H9 (cell line): ENCODE data around the gene PCCA. TPM values are rescaled to one million over a fixed set of nuclear protein-coding genes. Genes with fewer than 3 reads are reported as not detected.
A peak's percentile ranks its signal among the peaks of the same experiment; 100 is the strongest.

Source experiments
- DNase-seq: peaks from one replicate; pipeline ENCODE4 v3.0.0-alpha.2; 2017
- H2AFZ ChIP-seq: one replicate; pipeline ENCODE4 v1.6.1; 2013; ENCODE audit warnings: mild to moderate bottlenecking, low read length, control low read depth, moderate library complexity
- H2AK5ac ChIP-seq: 2 replicates; pipeline ENCODE4 v1.6.1; 2013; ENCODE audit warnings: low read length, control low read depth, mixed read lengths; ENCODE audit not compliant: insufficient read length
- H2BK120ac ChIP-seq: one replicate; pipeline ENCODE4 v1.6.1; 2013; ENCODE audit warnings: low read depth, mild to moderate bottlenecking, low read length, control low read depth, inconsistent platforms; ENCODE audit not compliant: poor library complexity, severe bottlenecking
- H2BK12ac ChIP-seq: 2 replicates; pipeline ENCODE4 v1.6.1; 2013; ENCODE audit warnings: low read length, control low read depth, mixed read lengths, low read depth; ENCODE audit not compliant: insufficient read length
- H2BK15ac ChIP-seq: 2 replicates; pipeline ENCODE4 v1.6.1; 2013; ENCODE audit warnings: low read depth, low read length, control low read depth
- H2BK20ac ChIP-seq: one replicate; pipeline ENCODE4 v1.6.1; 2013; ENCODE audit warnings: low read depth, mild to moderate bottlenecking, low read length, control low read depth, inconsistent platforms; ENCODE audit not compliant: poor library complexity, severe bottlenecking
- H2BK5ac ChIP-seq: 2 replicates; pipeline ENCODE4 v1.6.1; 2013; ENCODE audit warnings: low read length, control low read depth, mixed read lengths; ENCODE audit not compliant: insufficient read length
- H3K14ac ChIP-seq: 2 replicates; pipeline ENCODE4 v1.6.1; 2013; ENCODE audit warnings: low read length, control low read depth; ENCODE audit not compliant: insufficient read depth
- H3K18ac ChIP-seq: 2 replicates; pipeline ENCODE4 v1.6.1; 2013; ENCODE audit warnings: low read depth, mild to moderate bottlenecking, mixed read lengths, low read length, control low read depth; ENCODE audit not compliant: insufficient read length
- H3K23ac ChIP-seq: 2 replicates; pipeline ENCODE4 v1.6.1; 2013; ENCODE audit warnings: low read length, control low read depth, mixed read lengths, low read depth; ENCODE audit not compliant: insufficient read length
- H3K23me2 ChIP-seq: 2 replicates; pipeline ENCODE4 v1.6.1; 2013; ENCODE audit warnings: low read depth, mild to moderate bottlenecking, mixed read lengths, low read length, control low read depth; ENCODE audit not compliant: insufficient read length, poor library complexity, severe bottlenecking
- H3K27ac ChIP-seq: 2 replicates; pipeline ENCODE4 v1.5.1; 2013; ENCODE audit warnings: low read length, control low read depth, mixed read lengths, low read depth; ENCODE audit not compliant: insufficient read length
- H3K27me3 ChIP-seq: 2 replicates; pipeline ENCODE4 v1.6.1; 2013; ENCODE audit warnings: low read length, control low read depth, inconsistent platforms; ENCODE audit not compliant: insufficient read depth
- H3K4ac ChIP-seq: 2 replicates; pipeline ENCODE4 v1.6.1; 2013; ENCODE audit warnings: low read depth, mild to moderate bottlenecking, control low read depth, inconsistent platforms, low read length, moderate library complexity
- H3K4me1 ChIP-seq: 2 replicates; pipeline ENCODE4 v1.6.1; 2013; ENCODE audit warnings: low read length, control low read depth, inconsistent platforms; ENCODE audit not compliant: insufficient read depth
- H3K4me2 ChIP-seq: 2 replicates; pipeline ENCODE4 v1.6.1; 2013; ENCODE audit warnings: low read length, control low read depth, mixed read lengths; ENCODE audit not compliant: insufficient read length, insufficient read depth
- H3K56ac ChIP-seq: 2 replicates; pipeline ENCODE4 v1.6.1; 2013; ENCODE audit warnings: low read depth, mild to moderate bottlenecking, mixed read lengths, low read length, control low read depth; ENCODE audit not compliant: insufficient read length
- H3K79me1 ChIP-seq: 2 replicates; pipeline ENCODE4 v1.6.1; 2013; ENCODE audit warnings: low read depth, mild to moderate bottlenecking, moderate library complexity, low read length, control low read depth, inconsistent platforms; ENCODE audit not compliant: insufficient read depth, poor library complexity, severe bottlenecking
- H3K79me2 ChIP-seq: 2 replicates; pipeline ENCODE4 v1.6.1; 2013; ENCODE audit warnings: low read length, control low read depth, inconsistent platforms; ENCODE audit not compliant: insufficient read depth
- H3K9ac ChIP-seq: 2 replicates; pipeline ENCODE4 v1.6.1; 2013; ENCODE audit warnings: low read length, control low read depth, mixed read lengths; ENCODE audit not compliant: insufficient read length; ENCODE audit errors: extremely low read depth
- H3K9me3 ChIP-seq: one replicate; pipeline ENCODE4 v1.6.1; 2013; ENCODE audit warnings: low read depth, low read length, inconsistent platforms; ENCODE audit not compliant: control insufficient read depth
- H3T11ph ChIP-seq: one replicate; pipeline ENCODE4 v1.6.1; 2013; ENCODE audit warnings: mild to moderate bottlenecking, low read length, control low read depth, inconsistent platforms
- H4K20me1 ChIP-seq: one replicate; pipeline ENCODE4 v1.6.1; 2013; ENCODE audit not compliant: control insufficient read depth, insufficient read length, insufficient read depth
- H4K5ac ChIP-seq: 2 replicates; pipeline ENCODE4 v1.6.1; 2013; ENCODE audit warnings: low read depth, mild to moderate bottlenecking, mixed read lengths, low read length, control low read depth; ENCODE audit not compliant: insufficient read length
- H4K8ac ChIP-seq: replicated peaks from 2 replicates; pipeline ENCODE4 v1.6.1; 2013; ENCODE audit warnings: low read length, control low read depth, mixed read lengths, low read depth; ENCODE audit not compliant: insufficient read length
- H4K91ac ChIP-seq: 2 replicates; pipeline ENCODE4 v1.6.1; 2013; ENCODE audit warnings: low read depth, mild to moderate bottlenecking, moderate library complexity, mixed read lengths, low read length, control low read depth; ENCODE audit not compliant: insufficient read length
- H3K27ac Mint-ChIP-seq, 3 experiments: 2 replicates in 2 of 3; 3 replicates in 1 of 3; pipeline ENCODE4 v1.8.0; 2020 to 2021; ENCODE audit warnings: mixed read lengths in 3 of 3, mild to moderate bottlenecking in 1 of 3, moderate library complexity in 1 of 3
- H3K27me3 Mint-ChIP-seq: 2 replicates; pipeline ENCODE4 v1.8.0; 2021; ENCODE audit warnings: low read depth, mild to moderate bottlenecking, moderate library complexity, mixed read lengths
- H3K36me3 Mint-ChIP-seq, 3 experiments: 2 replicates in 2 of 3; 3 replicates in 1 of 3; pipeline ENCODE4 v1.8.0; 2020 to 2021; ENCODE audit warnings: low read depth in 3 of 3, mixed read lengths in 3 of 3; ENCODE audit not compliant: insufficient read depth in 1 of 3
- H3K4me1 Mint-ChIP-seq, 2 experiments: 2 replicates each; pipeline ENCODE4 v1.8.0; 2020; ENCODE audit warnings: mixed read lengths in 2 of 2
- H3K4me3 Mint-ChIP-seq, 2 experiments: 2 replicates in 1 of 2; 3 replicates in 1 of 2; pipeline ENCODE4 v1.8.0; 2020 to 2021; ENCODE audit warnings: mild to moderate bottlenecking in 2 of 2, mixed read lengths in 2 of 2, moderate library complexity in 1 of 2
- H3K9me3 Mint-ChIP-seq, 2 experiments: 2 replicates in 1 of 2; 3 replicates in 1 of 2; pipeline ENCODE4 v1.8.0; 2020; ENCODE audit warnings: mild to moderate bottlenecking in 2 of 2, mixed read lengths in 2 of 2, moderate library complexity in 1 of 2
- CTCF ChIP-seq: fragments of 200-600 bp; sonication (generic); conservative IDR thresholded peaks from 3 replicates; pipeline ENCODE4 v1.8.0; 2021; ENCODE audit warnings: antibody characterized with exemption, mild to moderate bottlenecking
- WGBS: extraction: QIAGEN DNeasy Blood & Tissue Kit; methylation state at CpG from one replicate; pipeline ENCODE4 v1.1.7; 2013; ENCODE audit warnings: missing lambda C conversion rate, low lambda C conversion rate, mixed read lengths; ENCODE audit not compliant: insufficient read length; ENCODE audit errors: extremely low coverage; 5-methylcytosine and 5-hydroxymethylcytosine counted together
- total RNA-seq: library from RNA; stranded (reverse); gene quantifications from 2 replicates; pipeline ENCODE4 v1.2.1, GENCODE V29; 2021

Gene PCCA
- total RNA-seq, 1 experiment from 2014 or later, result 56.5 TPM

GRCh38 chr13:100138859-100139491 lies 50.1 kb downstream of the PCCA start:
- no peaks in the 10 kb centered on the region for H3K4me1 ChIP-seq
- H2AFZ ChIP-seq, result no peak overlapping the region
- H3K79me1 ChIP-seq, result no peaks in the 10 kb centered on the region
- no peaks in the 10 kb centered on the region for H3K23me2 ChIP-seq
- no peak overlapping the region for H3K4me2 ChIP-seq
- no peak overlapping the region for H2BK20ac ChIP-seq
- no peak for TF ChIP-seq CTCF
- WGBS, result no CpG with 5 or more reads among the region's 1 CpG
- H3K27ac Mint-ChIP-seq, result peak overlapping the region in 1 of 3 experiments; percentile 22; a peak in 3 of 7 replicates
- no peak overlapping the region for H4K91ac ChIP-seq
- H3K36me3 Mint-ChIP-seq, result peaks cover 11 to 39% (median 12%) of the 10 kb centered on the region in 3 experiments
- H4K20me1 ChIP-seq, result no peaks in the 10 kb centered on the region
- H3K56ac ChIP-seq, result no peak overlapping the region
- no peaks in the 10 kb centered on the region for H3K27me3 ChIP-seq
- peaks cover 6 to 7% of the 10 kb centered on the region in 2 experiments for H3K4me1 Mint-ChIP-seq
- H2BK120ac ChIP-seq, result no peak overlapping the region
- no peak overlapping the region for H4K5ac ChIP-seq
- no peak overlapping the region for H3K9ac ChIP-seq
- DNase-seq, result no peak
- no peak overlapping the region for H3K14ac ChIP-seq
- H2BK12ac ChIP-seq, result no peak overlapping the region
- no peak overlapping the region for H2BK5ac ChIP-seq
- H3K9me3 Mint-ChIP-seq, result 0 out of 5 replicates have a peak, but pooled peaks cover 0 to 3% of the 10 kb centered on the region in 2 experiments
- no peaks in the 10 kb centered on the region for H3K9me3 ChIP-seq
- H3K18ac ChIP-seq, result no peak overlapping the region
- no peak overlapping the region for H3K4ac ChIP-seq
- H3K27me3 Mint-ChIP-seq, result no peaks in the 10 kb centered on the region
- no peak overlapping the region for H3K4me3 Mint-ChIP-seq
- H2BK15ac ChIP-seq, result no peak overlapping the region
- no peak overlapping the region for H3K27ac ChIP-seq
- H4K8ac ChIP-seq, result no peak overlapping the region
- H2AK5ac ChIP-seq, result no peak overlapping the region
- H3T11ph ChIP-seq, result no peak overlapping the region
- no peaks in the 10 kb centered on the region for H3K79me2 ChIP-seq
- no peak overlapping the region for H3K23ac ChIP-seq
